ENCODE measurements around the gene MTFR2.

The MTFR2 gene

DNA sequence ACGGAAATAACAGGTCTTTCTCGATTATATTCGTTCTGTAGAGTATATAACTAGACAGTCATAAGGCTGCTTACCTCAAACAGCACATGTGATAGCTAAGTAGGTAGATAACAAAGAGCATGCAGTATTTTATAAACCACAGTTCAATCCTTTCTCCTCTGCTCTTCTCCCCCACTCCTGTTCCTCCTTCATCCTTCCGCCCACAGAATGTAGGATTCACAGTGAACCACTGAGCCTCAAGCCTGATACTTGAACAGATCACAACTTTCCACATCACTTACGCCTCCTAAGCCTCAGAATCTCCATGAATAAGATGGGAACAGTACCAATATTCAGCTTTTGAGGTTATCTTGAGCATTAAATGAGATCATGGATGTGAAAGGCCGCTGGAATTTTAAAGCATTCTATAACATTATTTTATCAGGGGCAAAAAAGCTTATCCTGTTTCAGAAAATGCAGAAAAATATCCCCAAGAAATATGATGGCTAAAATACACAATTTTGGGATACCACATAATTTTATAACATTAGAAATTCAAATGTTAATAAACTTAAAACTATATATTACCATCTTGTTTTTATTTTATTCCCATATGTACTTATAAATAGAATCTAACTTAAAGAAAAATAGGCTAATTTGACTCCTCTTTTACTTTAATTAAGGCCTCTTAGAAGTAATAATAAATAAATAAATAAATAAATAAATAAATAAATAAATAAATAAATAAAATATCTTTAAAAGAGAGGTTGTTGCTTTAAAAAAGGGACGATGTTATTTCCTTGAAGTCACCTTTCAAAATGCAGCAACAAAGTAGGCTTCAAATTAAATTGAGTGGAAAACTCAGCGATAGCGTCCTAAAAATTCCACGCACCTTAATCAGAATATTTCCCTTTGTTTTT is 33.4 kb downstream of the MTFR2 start (continued):
- peak; percentile 37 for TF ChIP-seq ZNF654 (tag by site-specific recombination; IDR thresholded peaks at IDR 0.05; ENCODE audit: low read depth)
- no peak for TF ChIP-seq ZBTB10 (tag by site-specific recombination; IDR thresholded peaks at IDR 0.05)
- TF ChIP-seq ZNF146 (tag by site-specific recombination; IDR thresholded peaks at IDR 0.05), result no peak
- TF ChIP-seq ZNF426 (tag by site-specific recombination; IDR thresholded peaks at IDR 0.05), result peak; percentile 97
- no peak for TF ChIP-seq ZNF114 (tag by site-specific recombination; IDR thresholded peaks at IDR 0.05)
- no peak for TF ChIP-seq ZNF302 (tag by site-specific recombination; IDR thresholded peaks at IDR 0.05; ENCODE audit: low read depth)
- TF ChIP-seq ZNF354C (tag by site-specific recombination; IDR thresholded peaks at IDR 0.05; ENCODE audit: borderline replicate concordance, low read depth), result 0 out of 2 replicates have a peak, but pooled peaks have one; percentile 80
- no peak for TF ChIP-seq ZNF48 (tag by site-specific recombination; IDR thresholded peaks at IDR 0.05)
- TF ChIP-seq ZNF623 (tag by site-specific recombination; IDR thresholded peaks at IDR 0.05), result peak; percentile 72
- peak; percentile 83; the same call in 1 of the 2 replicates for TF ChIP-seq ZNF140 (tag by site-specific recombination; IDR thresholded peaks at IDR 0.05)
- TF ChIP-seq, protein P1, sequence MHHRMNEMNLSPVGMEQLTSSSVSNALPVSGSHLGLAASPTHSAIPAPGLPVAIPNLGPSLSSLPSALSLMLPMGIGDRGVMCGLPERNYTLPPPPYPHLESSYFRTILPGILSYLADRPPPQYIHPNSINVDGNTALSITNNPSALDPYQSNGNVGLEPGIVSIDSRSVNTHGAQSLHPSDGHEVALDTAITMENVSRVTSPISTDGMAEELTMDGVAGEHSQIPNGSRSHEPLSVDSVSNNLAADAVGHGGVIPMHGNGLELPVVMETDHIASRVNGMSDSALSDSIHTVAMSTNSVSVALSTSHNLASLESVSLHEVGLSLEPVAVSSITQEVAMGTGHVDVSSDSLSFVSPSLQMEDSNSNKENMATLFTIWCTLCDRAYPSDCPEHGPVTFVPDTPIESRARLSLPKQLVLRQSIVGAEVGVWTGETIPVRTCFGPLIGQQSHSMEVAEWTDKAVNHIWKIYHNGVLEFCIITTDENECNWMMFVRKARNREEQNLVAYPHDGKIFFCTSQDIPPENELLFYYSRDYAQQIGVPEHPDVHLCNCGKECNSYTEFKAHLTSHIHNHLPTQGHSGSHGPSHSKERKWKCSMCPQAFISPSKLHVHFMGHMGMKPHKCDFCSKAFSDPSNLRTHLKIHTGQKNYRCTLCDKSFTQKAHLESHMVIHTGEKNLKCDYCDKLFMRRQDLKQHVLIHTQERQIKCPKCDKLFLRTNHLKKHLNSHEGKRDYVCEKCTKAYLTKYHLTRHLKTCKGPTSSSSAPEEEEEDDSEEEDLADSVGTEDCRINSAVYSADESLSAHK (tag by site-specific recombination; IDR thresholded peaks at IDR 0.05), result no peak
- no peak for TF ChIP-seq ZNF560 (tag by site-specific recombination; IDR thresholded peaks at IDR 0.05; ENCODE audit: borderline replicate concordance)
- TF ChIP-seq ZNF155 (tag by site-specific recombination; IDR thresholded peaks at IDR 0.05), result no peak
- TF ChIP-seq ZNF280D (tag by site-specific recombination; IDR thresholded peaks at IDR 0.05), result no peak
- TF ChIP-seq ZNF626 (tag by site-specific recombination; IDR thresholded peaks at IDR 0.05), result no peak
- no peak for TF ChIP-seq ZNF311 (tag by site-specific recombination; IDR thresholded peaks at IDR 0.05; ENCODE audit: borderline replicate concordance)
- peak; percentile 72 for TF ChIP-seq ZBTB8A (tag by site-specific recombination; IDR thresholded peaks at IDR 0.05)
- TF ChIP-seq ZNF394 (tag by site-specific recombination; IDR thresholded peaks at IDR 0.05; ENCODE audit: borderline replicate concordance), result peak; percentile 96
